A673 (cell line): ENCODE measurements around the gene CDH23.

Experiments used
- EZH2 ChIP-seq: fragments of 200-600 bp; sonication (generic); IDR thresholded peaks from 2 replicates; pipeline ENCODE4 v1.6.1; 2017; ENCODE audit warnings: borderline replicate concordance, low read depth, mild to moderate bottlenecking, mixed read lengths, antibody characterized with exemption, low read length; ENCODE audit not compliant: poor library complexity, severe bottlenecking
- TF ChIP-seq, protein P1 (sequence below): fragments of 300-800, 200-600 bp; sonication (generic); conservative IDR thresholded peaks from 2 replicates; pipeline ENCODE4 v1.5.1; 2017; ENCODE audit warnings: low read depth, mild to moderate bottlenecking, antibody characterized with exemption, low read length, moderate library complexity, mixed read lengths

DNA sequence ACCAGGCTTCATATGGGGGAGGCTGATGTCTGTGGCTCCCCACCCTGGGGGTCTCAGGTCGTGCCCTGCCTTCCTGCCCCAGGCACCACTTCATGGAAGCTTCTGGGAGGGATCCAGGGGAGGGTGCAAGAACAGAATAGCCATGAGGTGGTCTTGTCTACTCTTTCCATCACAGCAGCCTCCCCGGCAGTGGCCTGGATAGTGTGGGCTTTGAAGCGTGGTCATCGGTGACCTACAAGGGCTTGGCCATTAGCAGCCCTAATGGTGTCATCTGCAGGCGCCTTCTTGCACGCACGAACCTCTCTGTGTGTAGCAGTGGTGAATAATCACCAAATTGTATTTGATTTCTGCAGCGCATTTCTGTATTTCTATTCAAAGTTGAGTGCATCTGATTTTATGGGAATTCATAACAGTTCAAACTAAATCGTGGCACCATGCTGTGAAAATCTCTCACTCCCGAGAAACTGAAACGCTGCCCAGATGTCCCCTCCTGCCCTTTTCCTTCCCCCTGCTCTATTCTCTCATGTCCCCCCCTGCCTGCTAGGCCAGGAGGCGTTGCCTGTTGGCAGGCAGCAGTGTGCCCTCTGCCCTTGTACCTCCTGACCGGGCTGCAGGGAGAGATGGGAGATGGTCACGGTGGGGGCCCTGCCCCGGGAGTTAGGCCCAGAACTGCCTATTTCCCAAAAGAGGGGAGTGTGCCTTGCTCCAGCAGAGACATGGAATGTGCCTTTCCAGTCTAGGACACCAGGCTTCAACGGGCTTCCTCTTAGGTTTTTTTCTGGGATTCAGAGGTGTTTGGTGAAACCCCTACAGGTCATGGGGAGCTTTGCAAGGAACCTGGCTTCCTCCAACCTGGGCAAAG, 34.8 kb downstream of the CDH23 start:
- TF ChIP-seq, protein P1, sequence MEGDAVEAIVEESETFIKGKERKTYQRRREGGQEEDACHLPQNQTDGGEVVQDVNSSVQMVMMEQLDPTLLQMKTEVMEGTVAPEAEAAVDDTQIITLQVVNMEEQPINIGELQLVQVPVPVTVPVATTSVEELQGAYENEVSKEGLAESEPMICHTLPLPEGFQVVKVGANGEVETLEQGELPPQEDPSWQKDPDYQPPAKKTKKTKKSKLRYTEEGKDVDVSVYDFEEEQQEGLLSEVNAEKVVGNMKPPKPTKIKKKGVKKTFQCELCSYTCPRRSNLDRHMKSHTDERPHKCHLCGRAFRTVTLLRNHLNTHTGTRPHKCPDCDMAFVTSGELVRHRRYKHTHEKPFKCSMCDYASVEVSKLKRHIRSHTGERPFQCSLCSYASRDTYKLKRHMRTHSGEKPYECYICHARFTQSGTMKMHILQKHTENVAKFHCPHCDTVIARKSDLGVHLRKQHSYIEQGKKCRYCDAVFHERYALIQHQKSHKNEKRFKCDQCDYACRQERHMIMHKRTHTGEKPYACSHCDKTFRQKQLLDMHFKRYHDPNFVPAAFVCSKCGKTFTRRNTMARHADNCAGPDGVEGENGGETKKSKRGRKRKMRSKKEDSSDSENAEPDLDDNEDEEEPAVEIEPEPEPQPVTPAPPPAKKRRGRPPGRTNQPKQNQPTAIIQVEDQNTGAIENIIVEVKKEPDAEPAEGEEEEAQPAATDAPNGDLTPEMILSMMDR, result peak; percentile 33
- TF ChIP-seq EZH2, result no peak
